Measurements from ENCODE around the gene RAB11FIP3. TPM values are rescaled to one million over a fixed set of nuclear protein-coding genes. Genes with fewer than 3 reads are reported as not detected.

Gene RAB11FIP3
- total and polyA plus RNA-seq, 2 of the 13 experiments (the other 11 are each of a cell fraction or from before 2014, with no cell fraction given), result 34.3 to 57.6 TPM

GRCh38 chr16:379961-380761, 45.3 kb upstream of the RAB11FIP3 start (continued):
- TF ChIP-seq ZNF777 (CRISPR knock-in tag; IDR thresholded peaks at IDR 0.05) (no peak), BCL6 (CRISPR knock-in tag; IDR thresholded peaks at IDR 0.05) (no peak), MLLT10 (CRISPR knock-in tag; IDR thresholded peaks at IDR 0.05) (no peak), ZBTB33 (CRISPR knock-in tag; IDR thresholded peaks at IDR 0.05) (peak; percentile 87), CHCHD3 (CRISPR knock-in tag; IDR thresholded peaks at IDR 0.05) (no peak), CHD4 (IDR thresholded peaks at IDR 0.05; ENCODE audit: borderline replicate concordance, low read length) (peak; percentile 35; the same call in 1 of the 2 replicates), WIZ (CRISPR knock-in tag; IDR thresholded peaks at IDR 0.05) (no peak), HNRNPL (IDR thresholded peaks at IDR 0.05; ENCODE audit: low read depth, low read length) (no peak), JDP2 (CRISPR knock-in tag; IDR thresholded peaks at IDR 0.05; ENCODE audit: borderline replicate concordance) (no peak), NFKBIZ (CRISPR knock-in tag; IDR thresholded peaks at IDR 0.05) (no peak), RERE (CRISPR knock-in tag; IDR thresholded peaks at IDR 0.05; ENCODE audit: low read depth) (no peak)
- TF ChIP-seq, protein P1, sequence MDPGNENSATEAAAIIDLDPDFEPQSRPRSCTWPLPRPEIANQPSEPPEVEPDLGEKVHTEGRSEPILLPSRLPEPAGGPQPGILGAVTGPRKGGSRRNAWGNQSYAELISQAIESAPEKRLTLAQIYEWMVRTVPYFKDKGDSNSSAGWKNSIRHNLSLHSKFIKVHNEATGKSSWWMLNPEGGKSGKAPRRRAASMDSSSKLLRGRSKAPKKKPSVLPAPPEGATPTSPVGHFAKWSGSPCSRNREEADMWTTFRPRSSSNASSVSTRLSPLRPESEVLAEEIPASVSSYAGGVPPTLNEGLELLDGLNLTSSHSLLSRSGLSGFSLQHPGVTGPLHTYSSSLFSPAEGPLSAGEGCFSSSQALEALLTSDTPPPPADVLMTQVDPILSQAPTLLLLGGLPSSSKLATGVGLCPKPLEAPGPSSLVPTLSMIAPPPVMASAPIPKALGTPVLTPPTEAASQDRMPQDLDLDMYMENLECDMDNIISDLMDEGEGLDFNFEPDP (CRISPR knock-in tag; conservative IDR thresholded peaks at IDR 0.05), result 0 out of 2 replicates have a peak, but pooled peaks have one; percentile 30
- TF ChIP-seq, protein P2, sequence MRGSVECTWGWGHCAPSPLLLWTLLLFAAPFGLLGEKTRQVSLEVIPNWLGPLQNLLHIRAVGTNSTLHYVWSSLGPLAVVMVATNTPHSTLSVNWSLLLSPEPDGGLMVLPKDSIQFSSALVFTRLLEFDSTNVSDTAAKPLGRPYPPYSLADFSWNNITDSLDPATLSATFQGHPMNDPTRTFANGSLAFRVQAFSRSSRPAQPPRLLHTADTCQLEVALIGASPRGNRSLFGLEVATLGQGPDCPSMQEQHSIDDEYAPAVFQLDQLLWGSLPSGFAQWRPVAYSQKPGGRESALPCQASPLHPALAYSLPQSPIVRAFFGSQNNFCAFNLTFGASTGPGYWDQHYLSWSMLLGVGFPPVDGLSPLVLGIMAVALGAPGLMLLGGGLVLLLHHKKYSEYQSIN (CRISPR knock-in tag; IDR thresholded peaks at IDR 0.05; ENCODE audit: borderline replicate concordance), result no peak
